GM19452 (cell line): ENCODE results near the gene STX2.
"Not testable (repeated sequence)": the region's sequence is repeated elsewhere in the genome, so short reads cannot be mapped to it uniquely, and the experiment has no call there.

Experiments used
- ATAC-seq: cut with Tn5 transposase; IDR thresholded peaks from one replicate; pipeline ENCODE4 v1.9.1; 2021; ENCODE audit not compliant: unreplicated experiment

Gene STX2

GRCh38 chr12:130768120-130768519 is 70.9 kb downstream of the STX2 start:
- ATAC-seq = no peak

GRCh38 chr12:130766470-130766869 is 72.6 kb downstream of the STX2 start:
- ATAC-seq = no peak

- ATAC-seq = no peak
These were observed 73.8 kb downstream of the STX2 start for GRCh38 chr12:130765186-130765659.

GRCh38 chr12:130764475-130765185 is 74.4 kb downstream of the STX2 start:
- no peak for ATAC-seq

- ATAC-seq = no peak
These were observed 75.0 kb downstream of the STX2 start for GRCh38 chr12:130764073-130764472.

GRCh38 chr12:130762319-130762675 is 76.8 kb downstream of the STX2 start:
- no peak for ATAC-seq

- ATAC-seq = no peak
These were observed 77.3 kb downstream of the STX2 start for GRCh38 chr12:130761537-130762318.

- ATAC-seq = no peak
These were observed 84.7 kb downstream of the STX2 start for GRCh38 chr12:130754234-130754901.

- no peak for ATAC-seq
These were observed 86.3 kb downstream of the STX2 start for GRCh38 chr12:130752692-130753230.

GRCh38 chr12:130752037-130752436 is 87.0 kb downstream of the STX2 start:
- ATAC-seq = not testable (repeated sequence)

- ATAC-seq = no peak
These were observed 90.3 kb downstream of the STX2 start for GRCh38 chr12:130748786-130749185.

GRCh38 chr12:130747867-130748740 is 90.9 kb downstream of the STX2 start:
- ATAC-seq = no peak

GRCh38 chr12:130746546-130746945 is 92.5 kb downstream of the STX2 start:
- ATAC-seq = no peak

GRCh38 chr12:130745921-130746320 is 93.1 kb downstream of the STX2 start:
- ATAC-seq = no peak

- ATAC-seq = no peak
These were observed 94.8 kb downstream of the STX2 start for GRCh38 chr12:130744274-130744673.

- ATAC-seq = no peak
These were observed 95.4 kb downstream of the STX2 start for GRCh38 chr12:130743606-130744005.

GRCh38 chr12:130743176-130743575 is 95.9 kb downstream of the STX2 start:
- no peak for ATAC-seq

- no peak for ATAC-seq
These were observed 96.3 kb downstream of the STX2 start for GRCh38 chr12:130742716-130743115.

- no peak for ATAC-seq
These were observed 96.9 kb downstream of the STX2 start for GRCh38 chr12:130742112-130742511.
